MM.1S (cell line): ENCODE measurements around the gene KCNMA1.

Experiments
- EZH2 ChIP-seq: fragments of 300-600 bp; sonication (generic); optimal IDR thresholded peaks from 2 replicates; pipeline ENCODE3; 2017; ENCODE audit warnings: low read depth, mild to moderate bottlenecking, antibody characterized with exemption, low read length, mixed read lengths
- EZH2phosphoT487 ChIP-seq: fragments of 300-600 bp; sonication (generic); IDR thresholded peaks from 2 replicates; pipeline ENCODE4 v1.6.1; 2018; ENCODE audit warnings: antibody characterized with exemption, low read length
- TF ChIP-seq, protein P1 (sequence below): fragments of 300-600 bp; sonication (generic); IDR thresholded peaks from 2 replicates; pipeline ENCODE4 v1.5.1; 2016; ENCODE audit warnings: antibody characterized with exemption, low read length, mixed read lengths

DNA sequence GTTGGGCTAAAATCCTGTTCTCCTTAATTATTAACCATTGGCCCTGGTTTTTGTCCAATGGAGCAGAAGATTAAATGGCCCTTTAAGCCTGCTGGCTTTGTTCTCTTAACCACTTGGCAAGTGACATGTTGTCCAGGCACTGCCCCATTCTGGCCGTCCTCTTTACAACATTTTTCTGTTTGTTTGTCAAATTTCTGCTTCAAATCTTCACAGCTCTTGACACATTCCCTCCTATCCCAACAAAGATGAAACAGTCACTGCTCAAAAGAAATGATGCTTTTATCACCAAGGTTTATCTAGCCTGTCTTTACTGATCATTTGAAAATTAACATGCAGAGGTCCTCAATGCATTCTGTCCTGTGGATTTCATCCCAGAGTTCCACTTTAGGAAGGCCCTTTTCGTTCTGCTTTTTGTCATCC, 700.4 kb downstream of the KCNMA1 start:
- TF ChIP-seq, protein P1, sequence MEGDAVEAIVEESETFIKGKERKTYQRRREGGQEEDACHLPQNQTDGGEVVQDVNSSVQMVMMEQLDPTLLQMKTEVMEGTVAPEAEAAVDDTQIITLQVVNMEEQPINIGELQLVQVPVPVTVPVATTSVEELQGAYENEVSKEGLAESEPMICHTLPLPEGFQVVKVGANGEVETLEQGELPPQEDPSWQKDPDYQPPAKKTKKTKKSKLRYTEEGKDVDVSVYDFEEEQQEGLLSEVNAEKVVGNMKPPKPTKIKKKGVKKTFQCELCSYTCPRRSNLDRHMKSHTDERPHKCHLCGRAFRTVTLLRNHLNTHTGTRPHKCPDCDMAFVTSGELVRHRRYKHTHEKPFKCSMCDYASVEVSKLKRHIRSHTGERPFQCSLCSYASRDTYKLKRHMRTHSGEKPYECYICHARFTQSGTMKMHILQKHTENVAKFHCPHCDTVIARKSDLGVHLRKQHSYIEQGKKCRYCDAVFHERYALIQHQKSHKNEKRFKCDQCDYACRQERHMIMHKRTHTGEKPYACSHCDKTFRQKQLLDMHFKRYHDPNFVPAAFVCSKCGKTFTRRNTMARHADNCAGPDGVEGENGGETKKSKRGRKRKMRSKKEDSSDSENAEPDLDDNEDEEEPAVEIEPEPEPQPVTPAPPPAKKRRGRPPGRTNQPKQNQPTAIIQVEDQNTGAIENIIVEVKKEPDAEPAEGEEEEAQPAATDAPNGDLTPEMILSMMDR = no peak
- TF ChIP-seq EZH2phosphoT487 = no peak
- TF ChIP-seq EZH2 = no peak
